ELR (cell line): ENCODE measurements around the gene DSC3.
A peak's percentile ranks its signal among the peaks of the same experiment; 100 is the strongest.

Experiments used
- DNase-seq: peaks from one replicate; pipeline ENCODE4 v3.0.0-alpha.2; 2015; ENCODE audit warnings: low read depth

DSC3 gene

GRCh38 chr18:31042406-31043181 lies at the start of gene DSC3:
DSC3 (minus strand) TSS chr18:31042742; CDS start chr18:31042660, 82 bp downstream.
- no peak for DNase-seq

GRCh38 chr18:31091350-31091749 lies 48.8 kb upstream of the DSC3 start:
- no peak for DNase-seq

GRCh38 chr18:31088532-31088931 lies 46.0 kb upstream of the DSC3 start:
- no peak for DNase-seq

- DNase-seq: no peak
These were observed 37.4 kb upstream of the DSC3 start for GRCh38 chr18:31079973-31080372.

- DNase-seq: no peak
These were observed 35.3 kb upstream of the DSC3 start for GRCh38 chr18:31077878-31078277.

- DNase-seq: peak; percentile 17
These were observed 29.6 kb upstream of the DSC3 start for GRCh38 chr18:31072175-31072574.

- peak; percentile 65 for DNase-seq
These were observed 27.7 kb upstream of the DSC3 start for GRCh38 chr18:31070206-31070605.

- no peak for DNase-seq
These were observed 23.7 kb upstream of the DSC3 start for GRCh38 chr18:31066266-31066665.

- DNase-seq: no peak
These were observed 22.7 kb upstream of the DSC3 start for GRCh38 chr18:31065036-31065773.

- DNase-seq: no peak
These were observed 21.6 kb upstream of the DSC3 start for GRCh38 chr18:31064130-31064529.

- no peak for DNase-seq
These were observed 19.4 kb upstream of the DSC3 start for GRCh38 chr18:31061945-31062344.

GRCh38 chr18:31058897-31059296 lies 16.4 kb upstream of the DSC3 start:
- DNase-seq: no peak

GRCh38 chr18:31057917-31058316 lies 15.4 kb upstream of the DSC3 start:
- DNase-seq: no peak

GRCh38 chr18:31057051-31057450 lies 14.5 kb upstream of the DSC3 start:
- no peak for DNase-seq

GRCh38 chr18:31056296-31056695 lies 13.8 kb upstream of the DSC3 start:
- DNase-seq: no peak

- DNase-seq: no peak
These were observed 8.1 kb upstream of the DSC3 start for GRCh38 chr18:31050635-31051034.

- DNase-seq: no peak
These were observed 6.6 kb upstream of the DSC3 start for GRCh38 chr18:31049189-31049588.

- DNase-seq: no peak
These were observed 5.7 kb upstream of the DSC3 start for GRCh38 chr18:31048216-31048615.

GRCh38 chr18:31046916-31047315 lies 4.4 kb upstream of the DSC3 start:
- no peak for DNase-seq

GRCh38 chr18:31045599-31045998 lies 3.1 kb upstream of the DSC3 start:
- no peak for DNase-seq

GRCh38 chr18:31044926-31045325 lies 2.4 kb upstream of the DSC3 start:
- peak; percentile 47 for DNase-seq

GRCh38 chr18:31043709-31044108 lies 1.2 kb upstream of the DSC3 start:
- DNase-seq: no peak

- DNase-seq: no peak
These were observed 497 bp downstream of the DSC3 start for GRCh38 chr18:31042084-31042405.
